GM19043 (cell line): ENCODE results near the gene TRIM40.

Experiments
- ATAC-seq: cut with Tn5 transposase; IDR thresholded peaks from one replicate; pipeline ENCODE4 v1.9.1; 2021; ENCODE audit warnings: low read depth; ENCODE audit not compliant: unreplicated experiment

TRIM40 gene

DNA sequence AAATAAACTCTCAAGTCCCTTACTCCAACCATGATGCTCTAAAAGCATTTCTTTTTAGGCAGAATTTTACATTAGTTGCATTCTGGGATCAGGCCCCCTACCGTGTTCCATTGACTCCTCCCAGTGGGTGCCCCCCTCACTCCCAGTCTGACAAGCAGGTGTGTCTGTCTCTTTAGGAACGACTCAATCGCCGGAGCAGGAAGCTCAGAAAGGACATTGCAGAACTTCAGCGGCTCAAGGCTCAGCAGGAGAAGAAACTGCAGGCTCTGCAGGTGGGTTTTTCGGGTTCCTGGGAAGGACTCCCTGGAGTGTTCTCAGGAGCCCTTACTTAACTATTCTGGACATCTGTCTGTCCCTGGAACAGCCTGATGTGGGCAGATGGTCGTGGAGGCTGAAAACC is 9.9 kb downstream of the TRIM40 start:
- no peak for ATAC-seq

GRCh38 chr6:30147096-30147495 is 11.2 kb downstream of the TRIM40 start:
- ATAC-seq: no peak

GRCh38 chr6:30149234-30149633 is 13.3 kb downstream of the TRIM40 start:
- ATAC-seq: no peak

DNA sequence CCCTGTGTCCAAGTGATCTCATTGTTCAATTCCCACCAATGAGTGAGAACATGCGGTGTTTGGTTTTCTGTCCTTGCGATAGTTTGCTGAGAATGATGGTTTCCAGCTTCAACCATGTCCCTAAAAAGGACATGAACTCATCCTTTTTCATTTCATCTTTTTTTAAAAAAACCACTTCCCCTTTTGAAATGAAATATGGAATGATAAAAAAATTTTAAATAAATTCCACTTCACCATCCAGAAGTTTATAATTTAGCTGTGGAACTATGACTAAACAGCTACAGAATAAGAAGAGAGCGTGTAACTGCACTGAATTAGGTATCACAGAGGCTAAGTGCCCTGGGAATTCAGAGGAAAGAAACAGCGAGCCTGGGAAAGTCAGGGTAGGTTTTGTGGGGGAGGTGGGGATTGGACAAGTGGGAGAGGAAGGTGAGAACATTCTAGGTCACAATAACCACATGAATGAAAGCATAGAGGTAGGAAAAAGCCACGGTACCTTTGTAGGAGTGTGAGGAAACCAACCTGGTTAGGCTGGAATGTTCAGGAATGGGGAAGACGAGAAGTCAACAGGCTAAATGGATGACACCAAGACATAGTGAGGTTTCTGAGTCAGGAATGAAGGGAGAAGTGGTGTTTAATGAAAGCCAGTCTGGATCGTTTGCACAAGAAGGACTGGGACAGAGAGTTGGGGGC is 14.1 kb downstream of the TRIM40 start:
- no peak for ATAC-seq

DNA sequence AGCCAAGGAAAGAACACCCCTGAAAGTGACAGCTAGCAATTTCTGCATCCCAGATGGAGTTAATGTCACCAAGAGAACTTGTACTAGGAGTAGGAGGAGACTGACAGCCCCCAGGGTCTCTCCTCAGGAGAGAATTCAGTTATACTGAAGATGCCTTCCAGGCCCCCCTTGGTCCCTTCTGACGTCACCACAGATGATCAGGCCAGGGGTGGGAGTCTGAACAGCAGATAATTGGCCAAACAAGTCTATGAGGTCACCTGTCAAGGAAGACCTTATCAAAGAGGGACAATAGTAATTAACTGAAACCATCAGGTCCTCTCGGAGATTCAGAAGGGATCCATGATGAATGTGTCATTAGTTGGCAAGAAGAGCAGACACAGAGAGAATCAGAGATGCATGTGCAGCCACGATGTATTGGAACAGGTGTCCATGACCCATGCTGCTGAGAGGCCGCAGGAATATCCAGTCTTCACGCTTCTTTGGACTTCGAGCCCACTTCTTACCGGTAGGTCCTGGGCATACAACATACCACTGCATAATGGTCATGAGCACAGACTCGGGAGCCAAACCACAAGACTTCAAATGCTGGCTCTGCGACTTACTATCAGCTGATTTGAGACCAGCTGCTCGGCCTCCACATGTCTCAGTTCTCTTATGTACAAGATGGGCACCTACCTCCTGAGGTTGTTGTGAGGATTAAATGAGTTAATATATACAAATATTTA is 14.9 kb downstream of the TRIM40 start:
- no peak for ATAC-seq

DNA sequence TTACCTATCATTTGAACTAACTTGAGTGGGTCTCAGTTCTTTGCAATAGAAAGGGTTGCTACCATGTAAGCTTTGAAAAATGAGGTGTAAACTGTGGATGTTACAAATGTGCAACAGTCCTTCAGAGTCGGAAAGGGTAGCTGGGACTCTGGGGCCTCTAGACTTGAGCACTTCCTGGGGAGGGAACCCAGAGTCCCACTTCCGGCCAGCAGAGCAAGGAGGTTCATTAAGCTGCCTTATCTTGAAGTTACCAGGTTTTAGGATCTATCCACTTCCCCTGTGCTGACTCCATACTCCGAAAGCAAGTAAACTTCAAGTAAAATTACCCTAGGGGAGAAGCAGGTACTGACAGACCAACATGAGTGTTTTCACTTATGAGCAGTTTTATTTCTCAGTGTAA is 15.6 kb downstream of the TRIM40 start:
- ATAC-seq: no peak

DNA sequence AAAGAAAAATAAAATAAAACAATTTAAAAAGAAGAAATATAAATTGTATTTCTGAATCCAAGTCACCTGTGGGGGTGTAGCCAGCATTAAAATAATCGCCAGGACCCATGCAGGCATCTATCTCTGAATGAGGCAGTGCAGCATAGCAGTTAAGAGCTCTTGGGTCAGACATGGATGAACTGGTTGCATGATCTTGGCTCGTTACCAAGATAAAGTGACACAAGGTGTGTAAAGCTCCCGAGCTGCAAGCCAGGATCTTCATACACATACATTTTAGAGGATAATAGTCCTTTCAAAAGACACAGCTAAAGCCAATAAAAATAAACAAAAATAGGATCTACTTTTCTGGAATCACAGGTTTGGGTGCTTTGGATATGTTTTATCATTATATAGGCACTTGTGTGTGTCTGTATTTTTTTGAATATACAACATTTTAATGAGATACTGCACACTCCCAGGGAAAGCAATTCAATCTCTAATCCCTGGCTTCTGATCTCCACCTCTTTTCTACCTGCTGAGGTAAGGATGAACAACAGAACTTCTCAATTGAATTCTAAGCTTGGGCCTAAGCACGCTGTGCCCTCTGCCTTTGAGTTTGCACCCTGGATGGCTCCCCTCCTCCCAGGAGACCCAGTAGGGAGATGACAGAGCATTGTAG is 16.2 kb downstream of the TRIM40 start:
- no peak for ATAC-seq

GRCh38 chr6:30152910-30153610 is 17.1 kb downstream of the TRIM40 start:
- no peak for ATAC-seq

DNA sequence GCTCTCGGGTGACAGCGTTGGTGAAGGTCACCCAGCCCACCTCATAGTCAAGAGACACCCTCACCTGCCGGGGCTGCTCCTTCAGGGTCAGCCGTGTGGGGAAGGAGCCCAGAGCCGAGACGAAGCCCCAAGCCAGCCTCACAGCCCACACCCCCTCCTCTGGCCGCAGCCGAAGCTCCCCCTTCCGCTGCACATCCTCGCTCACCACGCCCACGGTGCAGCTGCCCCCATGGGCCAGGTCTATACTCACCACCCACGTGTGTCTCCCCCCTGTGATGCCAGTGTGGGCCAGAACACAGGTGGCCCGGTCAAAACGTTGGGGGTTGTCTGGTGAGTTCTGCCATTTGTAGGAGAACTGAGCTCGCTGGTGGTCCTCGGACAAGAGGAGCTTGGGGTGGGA is 18.1 kb downstream of the TRIM40 start:
- no peak for ATAC-seq

DNA sequence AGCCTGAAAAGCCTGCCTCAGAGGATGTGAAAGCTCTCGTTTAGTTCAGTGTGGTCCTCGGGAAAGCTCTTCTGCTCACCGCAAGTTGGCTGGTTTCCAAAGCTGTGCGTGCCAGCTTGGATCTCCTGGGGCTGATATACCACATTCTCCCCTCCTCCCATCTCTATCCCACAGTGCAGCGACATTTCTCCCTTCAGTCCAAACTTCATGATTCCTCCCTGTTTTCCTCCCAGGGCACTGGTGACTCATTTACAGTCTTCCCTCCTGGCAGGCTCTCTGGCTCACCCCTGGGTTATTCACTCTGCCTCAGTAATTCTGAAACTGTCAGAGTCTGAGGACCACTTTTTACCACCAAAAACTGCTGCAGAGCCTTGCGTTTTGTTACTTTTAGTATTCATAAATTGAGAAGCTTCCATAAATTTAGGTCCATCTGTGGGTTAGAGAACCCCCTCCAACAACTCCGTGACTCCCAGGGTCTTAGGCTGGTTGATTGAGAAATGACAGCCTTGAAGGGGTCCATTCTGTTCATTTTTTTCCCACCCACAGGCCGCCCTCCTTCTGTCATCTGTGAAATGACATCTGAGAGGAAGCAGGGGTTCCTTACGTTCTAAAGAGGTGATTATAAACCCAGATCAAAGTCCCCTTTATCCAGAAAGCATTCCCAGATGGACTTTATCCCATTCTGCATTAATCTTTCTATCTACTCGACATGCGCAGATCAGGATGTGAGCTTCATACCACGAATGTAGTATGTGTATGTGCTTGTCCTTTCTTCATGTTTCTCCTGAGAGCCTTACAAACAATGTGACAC is 19.0 kb downstream of the TRIM40 start:
- no peak for ATAC-seq

- ATAC-seq: no peak
Observed at GRCh38 chr6:30155520-30156261, 19.8 kb downstream of the TRIM40 start.

DNA sequence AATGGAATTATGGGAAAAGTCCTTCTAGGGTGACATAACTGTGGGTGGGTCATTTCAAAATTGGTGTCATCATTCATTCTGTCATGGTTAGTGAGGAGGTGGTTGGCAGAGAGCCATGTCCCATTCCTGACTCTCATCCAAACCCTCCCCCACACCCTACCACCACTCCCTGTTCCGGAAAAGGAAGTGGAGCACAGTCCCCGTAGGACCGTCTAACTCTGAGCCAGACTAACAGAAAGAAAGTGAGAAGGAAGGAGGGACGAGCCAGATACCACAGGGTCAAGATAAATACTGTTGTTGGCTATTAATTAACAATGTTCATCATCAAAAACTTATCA is 20.3 kb downstream of the TRIM40 start:
- no peak for ATAC-seq

DNA sequence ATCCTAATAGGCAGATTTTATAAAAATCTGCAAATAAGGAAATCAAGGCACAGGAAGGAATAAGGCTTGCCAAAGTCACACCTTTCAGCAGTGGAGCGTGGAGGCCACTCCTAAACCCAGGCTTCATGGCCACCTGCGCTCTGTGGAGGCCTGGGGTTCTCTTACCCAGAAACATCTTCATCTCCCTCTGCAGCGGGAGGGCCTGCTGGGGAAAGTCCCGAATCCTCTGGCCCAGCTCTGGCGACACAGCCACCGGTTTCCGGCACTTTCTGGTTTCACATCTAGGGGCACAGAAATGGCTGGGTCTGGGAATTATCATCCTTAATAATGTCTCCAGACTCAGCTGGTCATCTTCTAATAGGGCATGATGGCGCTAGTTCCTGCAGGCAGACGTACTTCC is 20.8 kb downstream of the TRIM40 start:
- ATAC-seq: no peak

- no peak for ATAC-seq
Observed at GRCh38 chr6:30157581-30157980, 21.6 kb downstream of the TRIM40 start.

DNA sequence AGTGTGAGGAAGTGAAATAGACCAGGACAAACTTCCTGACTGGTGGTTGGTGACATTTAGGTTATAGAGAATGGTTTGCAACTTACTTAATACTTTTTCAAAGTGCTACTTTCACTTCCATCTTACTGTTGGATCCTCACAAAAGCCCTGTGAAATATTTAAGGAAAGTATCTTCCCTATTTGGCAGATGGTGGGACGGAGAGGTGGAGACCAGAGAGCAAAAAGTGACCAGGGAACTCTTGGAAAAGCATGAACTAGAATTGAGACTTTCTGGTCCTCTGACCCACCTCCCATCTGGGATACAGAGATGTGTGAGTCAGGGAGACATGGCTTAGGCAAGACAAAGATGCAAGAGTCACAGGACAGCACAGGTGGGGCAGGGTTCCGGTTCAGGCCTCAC is 22.1 kb downstream of the TRIM40 start:
- ATAC-seq: no peak

DNA sequence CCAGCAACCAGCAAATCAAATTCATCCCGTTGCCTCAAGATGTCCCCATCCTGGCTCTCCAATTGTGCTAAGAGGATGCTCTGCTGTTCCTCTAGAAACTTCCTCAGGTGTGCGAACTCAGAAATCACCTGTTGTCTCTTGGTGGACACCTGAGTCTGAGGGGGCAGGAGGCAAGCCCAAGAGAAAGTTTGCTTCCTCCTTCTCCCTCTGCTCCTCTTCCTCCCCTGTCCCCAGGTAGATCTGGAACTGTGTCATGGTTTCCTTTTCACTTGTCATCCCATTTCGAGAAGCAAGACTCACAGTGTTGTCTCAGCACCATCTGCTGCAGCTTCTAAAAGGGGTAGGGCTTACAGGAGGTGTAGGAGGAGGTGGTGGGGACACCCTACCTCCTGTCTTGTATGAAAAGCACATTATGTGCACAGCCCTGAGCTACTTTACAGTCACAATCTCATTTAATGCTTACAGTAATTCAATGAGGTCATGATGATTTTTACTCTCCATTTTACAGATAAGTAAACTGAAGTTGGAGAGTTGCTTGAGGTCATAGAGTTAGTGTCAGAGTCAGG is 22.6 kb downstream of the TRIM40 start:
- no peak for ATAC-seq

- ATAC-seq: no peak
Observed at GRCh38 chr6:30160008-30160784, 24.3 kb downstream of the TRIM40 start.

DNA sequence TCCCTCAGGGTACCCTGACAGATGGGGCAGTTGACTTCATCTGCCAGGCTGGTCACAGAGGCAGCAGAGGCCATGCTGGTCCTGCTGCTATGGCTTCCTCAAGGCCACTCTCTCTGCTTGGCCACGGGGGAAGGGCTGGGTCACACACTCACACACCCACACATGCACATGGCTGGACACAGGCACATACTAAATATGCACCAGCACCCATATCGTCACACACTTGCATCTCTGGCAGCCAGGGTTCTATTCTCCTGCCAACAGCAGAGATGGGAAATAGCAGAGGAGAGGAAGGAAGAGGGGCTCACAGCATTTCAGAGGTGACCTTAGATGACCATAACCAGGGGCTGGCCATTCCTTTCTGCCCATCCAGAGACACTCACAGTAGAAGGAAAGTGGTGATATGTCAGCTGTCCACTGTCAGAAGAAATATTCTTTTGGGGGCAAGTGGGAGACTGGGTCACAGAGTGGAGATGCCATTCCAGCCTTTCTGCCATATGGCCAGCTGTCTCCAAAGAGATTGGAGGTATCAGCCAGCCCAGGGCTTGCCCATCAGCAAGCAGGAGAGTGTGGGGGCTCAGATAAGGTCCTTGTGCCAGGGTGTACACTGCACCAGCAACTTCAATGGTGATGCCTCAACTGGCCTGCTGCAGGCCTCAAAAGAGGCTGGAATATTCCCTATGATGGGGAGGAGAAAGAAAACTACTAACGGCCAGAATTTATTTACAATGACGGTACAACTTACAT is 25.0 kb downstream of the TRIM40 start, which contains the start of gene TRIM10:
TRIM10 (minus strand) TSS at position 427 of the 747 bp plus-strand sequence; CDS start at position 74, 353 bp downstream.
- ATAC-seq: no peak
